Activated T-helper 1 cell treated with Interleukin-2 at 50 U/mL for 16 hours (primary cell): ENCODE data around the gene RPUSD1.

Experiments used
- DNase-seq: peaks from one replicate; pipeline ENCODE4 v3.0.0-alpha.2; 2020; ENCODE audit warnings: low read depth

The RPUSD1 gene

GRCh38 chr16:818592-818991, 30.4 kb upstream of the RPUSD1 start:
- no peak for DNase-seq

GRCh38 chr16:818132-818531, 30.0 kb upstream of the RPUSD1 start:
- no peak for DNase-seq

- no peak for DNase-seq
These were observed 29.1 kb upstream of the RPUSD1 start for GRCh38 chr16:817001-817906.

GRCh38 chr16:815861-816260, 27.7 kb upstream of the RPUSD1 start:
- no peak for DNase-seq

- no peak for DNase-seq
These were observed 26.8 kb upstream of the RPUSD1 start for GRCh38 chr16:814974-815373.

GRCh38 chr16:813916-814412, 25.8 kb upstream of the RPUSD1 start:
- no peak for DNase-seq

- DNase-seq, result peak; percentile 19
These were observed 25.2 kb upstream of the RPUSD1 start for GRCh38 chr16:813204-813915.

- no peak for DNase-seq
These were observed 19.9 kb upstream of the RPUSD1 start for GRCh38 chr16:808085-808386.

GRCh38 chr16:807347-808084, 19.3 kb upstream of the RPUSD1 start:
- DNase-seq, result peak; percentile 72

GRCh38 chr16:805474-805873, 17.3 kb upstream of the RPUSD1 start:
- DNase-seq, result no peak

- DNase-seq, result no peak
These were observed 16.2 kb upstream of the RPUSD1 start for GRCh38 chr16:804193-805048.

GRCh38 chr16:803754-804080, 15.5 kb upstream of the RPUSD1 start:
- no peak for DNase-seq

- no peak for DNase-seq
These were observed 15.0 kb upstream of the RPUSD1 start for GRCh38 chr16:802914-803753.

GRCh38 chr16:802461-802860, 14.3 kb upstream of the RPUSD1 start:
- DNase-seq, result no peak

- no peak for DNase-seq
These were observed 13.6 kb upstream of the RPUSD1 start for GRCh38 chr16:801584-802363.

GRCh38 chr16:800834-801511, 12.8 kb upstream of the RPUSD1 start:
- DNase-seq, result no peak

- DNase-seq, result no peak
These were observed 12.0 kb upstream of the RPUSD1 start, which contains the start of gene GNG13 for GRCh38 chr16:799948-800833. Gene GNG13 (minus strand): TSS chr16:800734. CDS start chr16:799077, 1,657 bp downstream.
